IMR-90 (cell line): ENCODE results near the gene WDR45B. TPM values are rescaled to one million over a fixed set of nuclear protein-coding genes. Genes with fewer than 3 reads are reported as not detected.

Experiments used
- ATAC-seq: fragments of 200-7000 bp; cut with Tn5 transposase; 2 replicates; pipeline ENCODE4 v1.9.1; 2020; ENCODE audit warnings: low read depth, mild to moderate bottlenecking, moderate library complexity
- BruUV-seq: library from RNA; stranded (reverse); fragments of 400-500 nt; replicated peaks from 2 replicates; lab custom pipeline; 2021; lab: Mats Ljungman, UMichigan
- CTCF ChIA-PET: fragments of 300-600 bp; formaldehyde crosslinking; extraction: SDS; loops from one replicate; lab custom pipeline; 2021; ENCODE audit warnings: antibody characterized with exemption; lab: Yijun Ruan, JAX
- POLR2A ChIA-PET: fragments of 300-600 bp; sonication (Branson Sonifier 250); formaldehyde crosslinking; loops from one replicate; lab custom pipeline; 2022; ENCODE audit warnings: antibody characterized with exemption; ENCODE audit not compliant: unreplicated experiment; lab: Charles Lee
- DNase-seq: peaks from one replicate; pipeline ENCODE4 v3.0.0; 2013
- H2AFZ ChIP-seq: replicated peaks from 2 replicates; pipeline ENCODE3; 2013; ENCODE audit warnings: low read length, mild to moderate bottlenecking; ENCODE audit not compliant: poor library complexity
- H2AK5ac ChIP-seq: 2 replicates; pipeline ENCODE4 v1.6.1; 2013; ENCODE audit warnings: low read depth, low read length, inconsistent platforms
- H2AK9ac ChIP-seq: replicated peaks from 2 replicates; pipeline ENCODE3; 2013; ENCODE audit warnings: mild to moderate bottlenecking, low read depth, low read length, moderate library complexity; ENCODE audit not compliant: poor library complexity
- H2BK120ac ChIP-seq: 2 replicates; pipeline ENCODE4 v1.6.1; 2013; ENCODE audit warnings: low read depth, low read length, inconsistent platforms
- H2BK15ac ChIP-seq: 3 replicates; pipeline ENCODE4 v1.6.1; 2013; ENCODE audit warnings: low read depth, low read length, inconsistent platforms
- H2BK20ac ChIP-seq: 2 replicates; pipeline ENCODE4 v1.6.1; 2013; ENCODE audit warnings: low read depth, mild to moderate bottlenecking, inconsistent platforms, low read length, moderate library complexity
- H2BK5ac ChIP-seq: 2 replicates; pipeline ENCODE4 v1.6.1; 2013; ENCODE audit warnings: mild to moderate bottlenecking, low read depth, low read length, inconsistent platforms; ENCODE audit not compliant: poor library complexity, severe bottlenecking
- H3K14ac ChIP-seq: replicated peaks from 2 replicates; pipeline ENCODE4 v1.6.1; 2013; ENCODE audit warnings: low read depth, low read length, inconsistent platforms
- H3K18ac ChIP-seq: 2 replicates; pipeline ENCODE4 v1.6.1; 2013; ENCODE audit warnings: low read depth, low read length, control low read depth
- H3K23ac ChIP-seq: 2 replicates; pipeline ENCODE4 v1.6.1; 2013; ENCODE audit warnings: low read depth, low read length, inconsistent platforms
- H3K27ac ChIP-seq: 2 replicates; pipeline ENCODE4 v1.5.1; 2013; ENCODE audit warnings: mild to moderate bottlenecking, control low read depth, low read length; ENCODE audit not compliant: insufficient read depth
- H3K27me3 ChIP-seq: 2 replicates; pipeline ENCODE4 v1.6.1; 2013; ENCODE audit warnings: low read length; ENCODE audit not compliant: control insufficient read depth, insufficient read depth
- H3K36me3 ChIP-seq: 2 replicates; pipeline ENCODE4 v1.6.1; 2013; ENCODE audit warnings: low read length, mixed read lengths; ENCODE audit not compliant: control insufficient read depth, insufficient read depth
- H3K4ac ChIP-seq: 2 replicates; pipeline ENCODE4 v1.6.1; 2013; ENCODE audit warnings: low read depth, low read length, inconsistent platforms
- H3K4me1 ChIP-seq: 2 replicates; pipeline ENCODE4 v1.6.1; 2013; ENCODE audit warnings: low read length, mixed read lengths; ENCODE audit not compliant: control insufficient read depth, insufficient read depth
- H3K4me2 ChIP-seq: 2 replicates; pipeline ENCODE4 v1.6.1; 2013; ENCODE audit warnings: low read depth, mild to moderate bottlenecking, control low read depth, low read length, moderate library complexity
- H3K4me3 ChIP-seq: 2 replicates; pipeline ENCODE4 v1.5.1; 2013; ENCODE audit warnings: low read depth, mild to moderate bottlenecking, control low read depth, low read length, moderate library complexity; ENCODE audit not compliant: insufficient read depth
- H3K56ac ChIP-seq: 2 replicates; pipeline ENCODE4 v1.6.1; 2013; ENCODE audit warnings: low read length, inconsistent platforms; ENCODE audit not compliant: insufficient read depth; ENCODE audit errors: extremely low read depth
- H3K79me1 ChIP-seq, 2 experiments: 2 replicates each; pipeline ENCODE4 v1.6.1; 2013; ENCODE audit warnings: low read length in 2 of 2, inconsistent platforms in 1 of 2, low read depth in 1 of 2
- H3K9ac ChIP-seq: 2 replicates; pipeline ENCODE4 v1.6.1; 2013; ENCODE audit warnings: low read depth, low read length, control low read depth
- H3K9me1 ChIP-seq: 2 replicates; pipeline ENCODE4 v1.6.1; 2013; ENCODE audit warnings: low read length, inconsistent platforms; ENCODE audit not compliant: insufficient read depth
- H3K9me3 ChIP-seq: 2 replicates; pipeline ENCODE4 v1.6.1; 2013; ENCODE audit warnings: low read length; ENCODE audit not compliant: control insufficient read depth, insufficient read depth
- H4K20me1 ChIP-seq: 2 replicates; pipeline ENCODE4 v1.6.1; 2013; ENCODE audit warnings: low read length, inconsistent platforms; ENCODE audit not compliant: insufficient read depth
- H4K5ac ChIP-seq: 2 replicates; pipeline ENCODE4 v1.6.1; 2013; ENCODE audit warnings: mild to moderate bottlenecking, low read depth, low read length, control low read depth
- H4K8ac ChIP-seq, 2 experiments: 2 replicates each; pipeline ENCODE4 v1.6.1; 2013; ENCODE audit warnings: low read depth in 2 of 2, low read length in 2 of 2, control low read depth in 1 of 2, inconsistent platforms in 1 of 2
- H4K91ac ChIP-seq: 2 replicates; pipeline ENCODE4 v1.6.1; 2013; ENCODE audit warnings: low read depth, low read length, inconsistent platforms; ENCODE audit not compliant: insufficient read depth
- MAZ ChIP-seq: IDR thresholded peaks from 2 replicates; pipeline ENCODE4 v1.6.1; 2012; ENCODE audit warnings: low read depth, mild to moderate bottlenecking, low read length, improper control_type of control experiment, moderate library complexity, borderline replicate concordance
- RCOR1 ChIP-seq: IDR thresholded peaks from 2 replicates; pipeline ENCODE4 v1.6.1; 2012; ENCODE audit warnings: mild to moderate bottlenecking, low read length, improper control_type of control experiment; ENCODE audit not compliant: insufficient replicate concordance
- WGBS, 2 experiments: methylation state at CpG; one replicate each; pipeline versions ENCODE4 v1.1.5 to v1.1.7; 2013; ENCODE audit warnings: missing lambda C conversion rate in 2 of 2; ENCODE audit not compliant: insufficient read length in 1 of 2; ENCODE audit errors: extremely low coverage in 2 of 2; 5-methylcytosine and 5-hydroxymethylcytosine counted together
- dilution Hi-C: fragments of 300-500 bp; cut with HindIII; formaldehyde crosslinking; loops from one replicate; pipeline ENCODE4 v1.14.3; 2018; ENCODE audit warnings: low sequenced_read_pairs; ENCODE audit not compliant: unreplicated experiment
- in situ Hi-C: fragments of 300-500 bp; cut with MboI; formaldehyde crosslinking; loops from 3 replicates; pipeline ENCODE4 v1.14.3; 2019; ENCODE audit warnings: low sequenced_read_pairs, inconsistent platforms, mixed read lengths
- intact Hi-C: fragments of 100-400 bp; cut with micrococcal nuclease; formaldehyde crosslinking; loops from 2 replicates; pipeline ENCODE4 v1.10.0; 2022
- polyA plus RNA-seq, 3 experiments: library from polyadenylated mRNA; depleted of rRNA; stranded (reverse); fragments of >200 nt; gene quantifications; 2 replicates each; pipeline ENCODE4 v1.2.3, GENCODE V29; 2012; ENCODE audit warnings: low replicate concordance in 1 of 3
- total RNA-seq: library from RNA; depleted of rRNA; stranded (reverse); fragments of >200 nt; gene quantifications from 2 replicates; pipeline ENCODE4 v1.2.3, GENCODE V29; 2012

The WDR45B gene
- total and polyA plus RNA-seq, 2 of the 4 experiments (the other 2 are of a cell fraction) = 98.2 to 110 TPM

DNA sequence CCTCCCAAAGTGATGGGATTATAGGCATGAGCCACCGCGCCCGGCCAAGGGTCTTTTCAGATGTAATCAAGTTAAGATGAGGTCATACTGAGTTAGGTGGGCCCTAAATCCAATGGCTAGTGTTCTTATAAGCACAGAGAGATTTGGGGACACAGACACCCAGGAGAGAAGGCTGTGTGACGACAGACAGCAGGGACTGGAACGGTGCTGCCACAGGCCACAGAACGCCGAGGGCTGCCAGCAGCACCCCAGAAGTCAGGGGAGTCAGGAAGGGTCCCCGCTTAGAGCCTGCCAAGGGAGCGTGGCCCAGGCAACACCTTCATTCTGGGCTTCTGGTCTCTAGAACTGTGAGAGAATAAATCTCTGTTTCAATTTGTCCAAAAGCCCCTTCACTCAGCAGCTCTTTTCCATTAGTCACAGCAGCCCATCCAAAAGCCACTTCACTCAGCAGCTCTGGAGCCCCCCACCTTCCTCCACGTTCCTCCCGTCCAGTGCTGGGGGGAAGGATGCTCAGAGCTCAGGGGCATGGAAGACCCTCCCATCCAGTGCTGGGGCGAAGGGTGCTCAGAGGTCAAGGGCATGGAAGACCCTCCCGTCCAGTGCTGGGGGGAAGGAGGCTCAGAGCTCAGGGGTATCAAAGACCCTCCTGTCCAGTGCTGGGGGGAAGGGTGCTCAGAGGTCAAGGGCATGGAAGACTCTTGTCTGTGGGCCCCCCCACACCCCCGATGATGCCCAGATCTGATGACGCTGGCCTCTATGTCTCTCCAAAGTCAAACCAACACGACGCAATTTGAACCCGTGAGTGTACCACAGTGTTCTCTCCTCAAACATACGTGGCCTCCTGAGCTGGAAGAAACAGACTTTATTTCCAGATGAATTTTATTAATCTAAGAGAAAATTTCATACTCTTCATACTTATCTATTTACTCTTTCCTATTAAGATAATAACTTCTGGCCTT is 38.4 kb upstream of the WDR45B start (continued):
- no peak for TF ChIP-seq RCOR1

DNA sequence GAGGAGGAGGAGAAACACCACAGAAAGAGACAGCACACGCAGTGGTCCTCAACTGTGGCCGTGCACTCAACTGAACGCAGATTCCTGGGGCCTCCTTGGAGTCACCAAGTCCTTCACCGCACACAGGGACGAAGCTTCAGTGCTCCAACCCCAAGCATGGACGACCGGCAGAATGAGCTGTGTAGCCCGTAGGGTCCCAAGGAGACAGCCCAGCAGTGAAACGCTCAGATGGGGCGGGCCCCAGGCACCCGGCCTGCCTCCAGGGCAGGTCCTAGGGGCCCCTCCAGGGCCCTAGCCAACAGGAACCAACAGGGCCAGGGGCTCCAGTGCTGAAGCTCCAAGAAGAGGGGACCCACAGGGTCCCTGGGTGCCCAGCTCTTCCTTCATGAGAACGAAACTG is 37.0 kb upstream of the WDR45B start:
- no peaks in the 10 kb centered on the region for H3K27me3 ChIP-seq
- peaks cover 5% of the 10 kb centered on the region for H3K9me3 ChIP-seq
- no TSS peak for BruUV-seq
- no peak for TF ChIP-seq MAZ
- no peaks in the 10 kb centered on the region for H3K79me1 ChIP-seq
- H3K14ac ChIP-seq = no peak overlapping the region
- POLR2A ChIA-PET = no interaction called here
- H2BK15ac ChIP-seq = no peak overlapping the region
- H2BK5ac ChIP-seq = no peak overlapping the region
- H3K4me1 ChIP-seq = no peaks in the 10 kb centered on the region
- no peak overlapping the region for H3K4me3 ChIP-seq
- dilution Hi-C loops (no loop called here), intact Hi-C loops (no loop called here), in situ Hi-C loops (no loop called here)
- H3K4me2 ChIP-seq = no peak overlapping the region
- DNase-seq = no peak
- H2BK20ac ChIP-seq = no peak overlapping the region
- H3K4ac ChIP-seq = no peak overlapping the region
- no peak for ATAC-seq
- H3K9me1 ChIP-seq = no peaks in the 10 kb centered on the region
- H2BK120ac ChIP-seq = no peak overlapping the region
- H4K5ac ChIP-seq = no peak overlapping the region
- no peak overlapping the region for H2AFZ ChIP-seq
- H3K9ac ChIP-seq = no peak overlapping the region
- H2AK5ac ChIP-seq = no peak overlapping the region
- CTCF ChIA-PET = no interaction called here
- H4K91ac ChIP-seq = no peak overlapping the region
- no peak overlapping the region for H2AK9ac ChIP-seq
- H3K18ac ChIP-seq = no peak overlapping the region
- H3K23ac ChIP-seq = no peak overlapping the region
- H3K27ac ChIP-seq = no peak overlapping the region
- no peaks in the 10 kb centered on the region for H4K20me1 ChIP-seq
- H3K36me3 ChIP-seq = no peaks in the 10 kb centered on the region
- 93% methylated on average over 3 of the region's 12 CpGs; no CpG with 5 or more reads in 1 of the 2 experiments for WGBS, 2 experiments
- no peak overlapping the region for H3K56ac ChIP-seq
- no peak overlapping the region for H4K8ac ChIP-seq
